Uterus (tissue), 4 donors: Measurements from ENCODE around the gene HIVEP2. TPM values are rescaled to one million over a fixed set of nuclear protein-coding genes. Genes with fewer than 3 reads are reported as not detected.

Experiments used
- DNase-seq, 2 donors: peaks; one replicate each; pipeline ENCODE4 v3.0.0-alpha.2; 2019 to 2020
- H3K27ac ChIP-seq, 2 donors: fragments of 200-600 bp; sonication (generic); 1 replicate in 1 of 2; 2 replicates in 1 of 2; pipeline ENCODE4 v1.5.1; 2016 to 2018
- H3K27me3 ChIP-seq, 2 donors: fragments of 200-600 bp; sonication (generic); one replicate each; pipeline ENCODE4 v1.5.1; 2018 to 2019; ENCODE audit warnings: control low read depth in 1 of 2
- H3K36me3 ChIP-seq, 2 donors: fragments of 200-600 bp; sonication (generic); one replicate each; pipeline ENCODE4 v1.5.1; 2019; ENCODE audit warnings: control low read depth in 1 of 2
- H3K4me1 ChIP-seq, 2 donors: fragments of 200-600 bp; sonication (generic); one replicate each; pipeline ENCODE4 v1.5.1; 2018 to 2019; ENCODE audit warnings: control low read depth in 1 of 2
- H3K4me3 ChIP-seq, 2 donors: fragments of 200-600 bp; sonication (generic); 1 replicate in 1 of 2; 2 replicates in 1 of 2; pipeline ENCODE4 v1.5.1; 2018 to 2019; ENCODE audit warnings: mild to moderate bottlenecking in 1 of 2
- H3K9me3 ChIP-seq, 2 donors: fragments of 200-600 bp; sonication (generic); one replicate each; pipeline ENCODE4 v1.5.1; 2019; ENCODE audit warnings: control low read depth in 1 of 2
- POLR2A ChIP-seq, 2 donors: fragments of 450-650 bp; IDR thresholded peaks; one replicate each; pipeline ENCODE4 v1.6.1; 2016; ENCODE audit warnings: antibody characterized with exemption in 2 of 2, mild to moderate bottlenecking in 1 of 2, moderate library complexity in 1 of 2
- intact Hi-C: fragments of 100-400 bp; cut with DNase I; formaldehyde crosslinking; loops from one replicate; pipeline ENCODE4 v1.15.1; 2023; ENCODE audit warnings: low total_unique reads
- total RNA-seq, 4 donors: library from RNA; depleted of rRNA in 3 of 4; stranded (reverse); fragments of >200 nt in 3 of 4; gene quantifications; one replicate each; pipeline versions ENCODE4 v1.1.0 to v1.2.4, GENCODE V29; 2014 to 2023
- TF ChIP-seq, protein P1 (sequence below), 4 experiments: fragments of 200-600 bp in 2 of 4; fragments of 450-650 bp in 2 of 4; sonication (generic) in 2 of 4; IDR thresholded peaks; one replicate each; pipeline ENCODE4 v1.5.1; 2016 to 2019; ENCODE audit warnings: antibody characterized with exemption in 4 of 4, mild to moderate bottlenecking in 2 of 4, moderate library complexity in 1 of 4
- donor health status: DM: yes; HTN: yes; CAD: no.

The HIVEP2 gene
- total RNA-seq, 4 donors from 2014 or later = 11.0 to 24.7 (median 19.8) TPM

DNA sequence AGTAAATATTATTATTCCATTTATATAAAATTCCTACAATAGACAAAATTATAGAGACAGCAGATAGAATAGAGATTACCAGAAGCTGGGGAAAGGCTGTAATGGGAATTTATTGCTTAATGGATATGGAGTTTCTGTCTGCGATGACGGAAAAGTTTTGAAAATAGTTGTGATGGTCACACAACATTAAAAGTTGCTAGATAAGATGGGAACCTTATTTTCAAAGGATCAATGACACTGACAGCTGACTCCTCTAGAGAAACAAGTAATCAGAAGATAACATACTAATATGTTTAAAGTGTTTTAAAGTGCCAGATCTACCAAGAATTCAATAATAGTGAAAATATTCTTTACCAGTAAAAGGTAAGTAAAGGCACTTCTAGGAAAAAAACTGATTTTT lies 236.3 kb downstream of the HIVEP2 start:
- intact Hi-C loops = no loop called here
- Histone ChIP-seq H3K36me3 (no peaks in the 10 kb centered on the region), H3K4me1 (no peaks in the 10 kb centered on the region), H3K27ac (no peak overlapping the region), H3K4me3 (no peak overlapping the region), H3K27me3 (no peaks in the 10 kb centered on the region), H3K9me3 (no peaks in the 10 kb centered on the region)
- DNase-seq = no peak
- no peak for TF ChIP-seq POLR2A (IDR thresholded peaks at IDR 0.05)
- TF ChIP-seq, protein P1, sequence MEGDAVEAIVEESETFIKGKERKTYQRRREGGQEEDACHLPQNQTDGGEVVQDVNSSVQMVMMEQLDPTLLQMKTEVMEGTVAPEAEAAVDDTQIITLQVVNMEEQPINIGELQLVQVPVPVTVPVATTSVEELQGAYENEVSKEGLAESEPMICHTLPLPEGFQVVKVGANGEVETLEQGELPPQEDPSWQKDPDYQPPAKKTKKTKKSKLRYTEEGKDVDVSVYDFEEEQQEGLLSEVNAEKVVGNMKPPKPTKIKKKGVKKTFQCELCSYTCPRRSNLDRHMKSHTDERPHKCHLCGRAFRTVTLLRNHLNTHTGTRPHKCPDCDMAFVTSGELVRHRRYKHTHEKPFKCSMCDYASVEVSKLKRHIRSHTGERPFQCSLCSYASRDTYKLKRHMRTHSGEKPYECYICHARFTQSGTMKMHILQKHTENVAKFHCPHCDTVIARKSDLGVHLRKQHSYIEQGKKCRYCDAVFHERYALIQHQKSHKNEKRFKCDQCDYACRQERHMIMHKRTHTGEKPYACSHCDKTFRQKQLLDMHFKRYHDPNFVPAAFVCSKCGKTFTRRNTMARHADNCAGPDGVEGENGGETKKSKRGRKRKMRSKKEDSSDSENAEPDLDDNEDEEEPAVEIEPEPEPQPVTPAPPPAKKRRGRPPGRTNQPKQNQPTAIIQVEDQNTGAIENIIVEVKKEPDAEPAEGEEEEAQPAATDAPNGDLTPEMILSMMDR (IDR thresholded peaks at IDR 0.05) = no peak

DNA sequence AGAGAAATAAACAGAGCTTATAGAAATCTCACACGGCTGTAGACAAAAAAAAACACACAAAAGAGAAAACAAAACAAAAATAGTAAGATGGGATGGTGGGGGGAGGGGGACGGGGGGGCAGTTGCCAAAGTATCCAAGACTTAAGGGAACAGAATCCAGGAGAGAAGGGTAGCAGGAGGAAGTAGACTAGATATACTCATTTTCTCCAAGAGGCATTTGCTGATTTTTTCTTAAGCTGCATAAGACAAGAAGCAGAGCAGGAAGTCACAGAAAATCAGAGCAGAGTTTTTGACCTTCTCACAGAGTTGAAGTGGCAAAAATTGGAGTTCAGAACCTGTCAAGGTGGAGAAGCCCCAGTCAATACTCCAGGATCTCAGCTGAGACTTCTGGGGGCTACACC lies 237.7 kb downstream of the HIVEP2 start:
- Histone ChIP-seq H3K27ac (no peak overlapping the region), H3K27me3 (no peaks in the 10 kb centered on the region), H3K9me3 (no peaks in the 10 kb centered on the region), H3K4me3 (no peak overlapping the region), H3K36me3 (no peaks in the 10 kb centered on the region), H3K4me1 (no peaks in the 10 kb centered on the region)
- no peak for TF ChIP-seq POLR2A (IDR thresholded peaks at IDR 0.05)
- TF ChIP-seq, protein P1 (IDR thresholded peaks at IDR 0.05) = no peak
- DNase-seq = no peak
- intact Hi-C loops = no loop called here

DNA sequence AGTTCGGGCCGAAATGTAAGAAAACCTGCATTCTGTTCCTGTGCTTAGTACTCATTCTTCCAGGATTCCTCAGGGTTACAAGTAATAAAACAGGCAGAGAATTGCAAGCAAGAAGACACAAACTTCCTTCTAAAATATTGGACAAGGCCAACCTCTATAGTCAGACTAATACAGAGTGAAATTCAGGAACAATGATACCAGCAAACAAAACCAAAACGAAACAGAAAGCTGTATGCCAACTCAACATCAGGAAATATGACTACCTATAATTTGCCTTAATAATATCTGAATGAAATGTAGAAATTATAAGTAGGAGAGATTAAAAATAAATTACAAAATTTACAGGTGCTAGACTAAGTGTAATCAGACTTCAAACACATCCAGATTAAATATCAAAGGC lies 238.8 kb downstream of the HIVEP2 start:
- Histone ChIP-seq H3K4me3 (no peak overlapping the region), H3K27ac (no peak overlapping the region), H3K36me3 (no peaks in the 10 kb centered on the region), H3K4me1 (no peaks in the 10 kb centered on the region), H3K9me3 (no peaks in the 10 kb centered on the region), H3K27me3 (no peaks in the 10 kb centered on the region)
- intact Hi-C loops = no loop called here
- TF ChIP-seq POLR2A (IDR thresholded peaks at IDR 0.05) = no peak
- DNase-seq = no peak

DNA sequence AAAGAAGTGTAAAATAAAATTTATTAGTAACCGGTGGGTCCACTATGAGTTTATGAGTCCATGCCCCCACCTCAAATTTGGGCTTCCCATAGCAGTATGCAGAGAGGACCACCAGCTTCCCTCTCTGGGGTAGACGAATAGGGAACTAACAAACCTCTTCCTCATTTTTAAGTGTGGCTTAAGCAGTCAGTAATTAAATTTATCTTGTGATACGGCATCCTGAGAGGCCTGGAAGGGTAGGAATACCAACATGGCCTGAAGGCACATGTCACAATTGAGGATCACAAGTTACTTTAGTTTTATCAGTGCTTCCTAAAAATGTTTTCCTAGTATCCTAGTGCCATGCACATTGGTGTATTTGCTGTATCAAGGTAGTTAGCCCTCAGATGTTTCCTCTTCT lies 239.9 kb downstream of the HIVEP2 start:
- Histone ChIP-seq H3K27ac (no peak overlapping the region), H3K27me3 (no peaks in the 10 kb centered on the region), H3K9me3 (no peaks in the 10 kb centered on the region), H3K4me3 (no peak overlapping the region), H3K36me3 (no peaks in the 10 kb centered on the region), H3K4me1 (no peaks in the 10 kb centered on the region)
- TF ChIP-seq, protein P1 (IDR thresholded peaks at IDR 0.05) = no peak
- no peak for TF ChIP-seq POLR2A (IDR thresholded peaks at IDR 0.05)
- no peak for DNase-seq
- intact Hi-C loops = no loop called here

DNA sequence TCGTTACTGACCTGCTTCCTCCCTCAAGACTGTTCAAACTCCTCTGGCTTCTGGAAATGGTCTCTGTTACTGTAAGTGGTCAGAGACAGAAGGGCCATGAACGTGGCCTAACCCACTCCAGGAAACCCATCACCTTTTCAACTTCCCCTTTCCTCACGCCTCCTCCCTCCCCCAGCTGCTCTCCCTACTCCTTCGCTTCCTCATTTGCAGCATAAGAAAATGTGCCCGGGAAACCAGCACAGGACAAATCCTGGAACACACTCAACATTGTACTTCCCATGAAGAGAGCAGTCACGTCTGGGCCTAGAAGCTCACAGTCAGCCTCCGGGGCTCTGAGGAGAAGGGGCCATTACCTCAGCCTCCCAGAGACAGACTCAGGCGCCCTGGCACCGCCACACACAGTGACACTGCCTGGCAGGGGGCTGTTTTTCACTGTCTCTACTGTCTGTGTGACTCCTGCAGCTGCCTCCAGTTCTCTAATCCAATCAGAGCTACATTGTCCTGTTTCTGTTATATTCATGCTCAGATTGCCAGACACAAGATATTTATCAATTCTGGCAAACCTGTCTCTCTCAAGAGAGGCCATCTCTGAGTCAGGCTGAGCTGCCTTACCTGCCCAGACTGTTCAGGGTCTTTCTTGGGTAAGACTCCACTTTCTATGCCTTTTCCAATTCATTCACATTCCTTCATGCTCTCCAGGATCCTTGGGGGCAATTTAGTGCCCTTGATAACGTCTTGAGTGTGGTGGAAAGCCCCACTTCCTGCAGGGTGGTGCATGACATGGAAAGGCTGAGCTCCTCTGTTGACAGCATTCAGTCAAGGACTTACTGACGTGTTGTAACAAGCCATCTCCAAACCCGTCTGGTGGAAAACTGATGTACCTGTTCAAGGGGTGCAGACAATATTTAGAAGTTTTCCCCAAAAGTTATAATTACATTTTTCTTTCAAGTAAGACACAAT lies 242.2 kb downstream of the HIVEP2 start:
- no peaks in the 10 kb centered on the region for H3K27me3 ChIP-seq
- H3K9me3 ChIP-seq = no peaks in the 10 kb centered on the region
- no peaks in the 10 kb centered on the region for H3K4me1 ChIP-seq
- H3K36me3 ChIP-seq = no peaks in the 10 kb centered on the region
- no peak overlapping the region for H3K4me3 ChIP-seq
- no peak for TF ChIP-seq POLR2A (IDR thresholded peaks at IDR 0.05)
- TF ChIP-seq, protein P1 (IDR thresholded peaks at IDR 0.05) = no peak
- H3K27ac ChIP-seq = no peak overlapping the region
- intact Hi-C loops = no loop called here
- no peak for DNase-seq

Other genes starting within 250 kb of the HIVEP2 start
- 10 to 100 TPM in 3 of 4 donors, 1 to 10 TPM in 1; 6.9 to 36.6 (median 27.8) TPM for gene AIG1, start 115.7 kb upstream of the HIVEP2 start, total RNA-seq